Activated T-helper 17 cell treated with anti-CD3 and anti-CD28 coated beads, Interleukin-2, amount 50 U/mL, for 72 hours (primary cell): ENCODE measurements around the gene GLT1D1. TPM values are rescaled to one million over a fixed set of nuclear protein-coding genes. Genes with fewer than 3 reads are reported as not detected.

Experiments
- ATAC-seq: fragments of 150-1000 bp; cut with Tn5 transposase; replicated peaks from 2 replicates; pipeline ENCODE4 v1.10.0; 2021; ENCODE audit warnings: mild to moderate bottlenecking, moderate library complexity
- H3K27ac Mint-ChIP-seq: one replicate; pipeline ENCODE4 v1.8.0; 2022; ENCODE audit warnings: mixed read lengths
- H3K27me3 Mint-ChIP-seq: one replicate; pipeline ENCODE4 v1.8.0; 2022; ENCODE audit warnings: mixed read lengths
- H3K36me3 Mint-ChIP-seq: one replicate; pipeline ENCODE4 v1.8.0; 2022; ENCODE audit warnings: low read depth, mild to moderate bottlenecking, mixed read lengths
- H3K4me1 Mint-ChIP-seq: one replicate; pipeline ENCODE4 v1.8.0; 2022; ENCODE audit warnings: mixed read lengths
- H3K4me3 Mint-ChIP-seq: one replicate; pipeline ENCODE4 v1.8.0; 2022; ENCODE audit warnings: mild to moderate bottlenecking, mixed read lengths
- H3K9me3 Mint-ChIP-seq: one replicate; pipeline ENCODE4 v1.8.0; 2022; ENCODE audit warnings: mixed read lengths
- total RNA-seq, 2 donors: library from RNA; stranded (reverse); gene quantifications; one replicate each; pipeline ENCODE4 v1.2.3, GENCODE V29; 2022

The GLT1D1 gene
- total RNA-seq, 2 donors from 2014 or later, result not detected

DNA sequence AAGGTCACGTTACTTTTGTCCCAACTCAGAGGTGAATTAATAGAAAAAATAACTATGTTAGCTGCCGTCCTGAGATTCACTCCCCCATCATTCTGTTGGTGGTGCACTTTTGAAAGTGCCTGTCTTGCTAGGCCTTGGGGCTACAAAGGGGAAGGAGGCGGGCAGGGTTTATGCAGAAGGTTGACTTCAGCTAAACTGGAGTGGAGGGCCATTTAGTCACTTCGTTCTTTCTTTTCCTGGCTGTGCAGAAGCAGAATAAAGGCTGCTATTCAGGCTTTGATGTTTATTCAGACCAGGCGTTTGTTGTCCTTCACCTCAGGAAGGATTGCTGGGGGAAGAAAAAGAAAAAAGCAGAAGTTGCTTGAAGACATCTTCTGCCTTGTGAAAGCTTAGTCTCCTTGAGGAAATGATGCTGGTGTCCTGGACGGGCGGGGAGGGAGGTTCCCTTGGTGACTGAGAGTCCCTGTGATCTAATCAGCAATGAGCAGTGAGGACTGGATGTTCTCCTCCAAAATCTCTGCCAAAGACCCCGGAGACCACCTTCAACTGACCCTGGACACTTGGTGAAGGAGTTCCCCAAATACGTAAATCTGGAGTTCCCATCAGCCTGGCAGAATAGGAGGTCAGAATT, 4.0 kb downstream of the GLT1D1 start:
- Mint-ChIP-seq H3K27ac (no peak overlapping the region), H3K9me3 (no peaks in the 10 kb centered on the region), H3K27me3 (peaks cover 32% of the 10 kb centered on the region), H3K4me1 (no peaks in the 10 kb centered on the region), H3K4me3 (no peak overlapping the region), H3K36me3 (no peaks in the 10 kb centered on the region)
- no peak for ATAC-seq

GRCh38 chr12:128859311-128859710, 6.0 kb downstream of the GLT1D1 start:
- H3K36me3 Mint-ChIP-seq, result no peaks in the 10 kb centered on the region
- no peaks in the 10 kb centered on the region for H3K9me3 Mint-ChIP-seq
- no peak overlapping the region for H3K4me3 Mint-ChIP-seq
- H3K4me1 Mint-ChIP-seq, result no peaks in the 10 kb centered on the region
- H3K27ac Mint-ChIP-seq, result no peak overlapping the region
- no peak for ATAC-seq
- H3K27me3 Mint-ChIP-seq, result peaks cover 27% of the 10 kb centered on the region

GRCh38 chr12:128861226-128862016, 8.1 kb downstream of the GLT1D1 start:
- H3K9me3 Mint-ChIP-seq, result no peaks in the 10 kb centered on the region
- no peak overlapping the region for H3K27ac Mint-ChIP-seq
- no peaks in the 10 kb centered on the region for H3K4me1 Mint-ChIP-seq
- no peaks in the 10 kb centered on the region for H3K36me3 Mint-ChIP-seq
- no peak for ATAC-seq
- H3K27me3 Mint-ChIP-seq, result peaks cover 18% of the 10 kb centered on the region
- no peak overlapping the region for H3K4me3 Mint-ChIP-seq

DNA sequence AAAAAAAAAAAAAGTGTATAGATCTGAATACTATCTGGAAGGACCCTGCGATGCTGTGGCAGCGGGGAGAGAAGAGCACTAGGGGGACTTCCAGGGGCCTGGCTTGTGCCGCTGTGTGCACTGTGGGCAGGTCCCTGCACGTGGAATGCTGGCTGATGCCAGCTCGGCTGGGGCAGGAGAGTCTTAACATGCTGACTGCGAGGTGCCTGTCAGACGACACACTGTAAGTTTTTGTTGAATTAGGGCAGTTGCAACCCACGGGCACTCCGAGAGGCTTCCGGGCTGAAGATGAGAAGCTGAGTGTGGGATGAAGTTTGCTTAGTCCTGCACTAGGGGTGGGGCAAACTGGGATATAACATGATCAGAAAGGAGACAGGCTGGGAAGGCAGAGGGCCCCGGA, 10.7 kb downstream of the GLT1D1 start:
- Mint-ChIP-seq H3K27ac (no peak overlapping the region), H3K4me1 (no peaks in the 10 kb centered on the region), H3K27me3 (peaks cover 8% of the 10 kb centered on the region), H3K9me3 (no peaks in the 10 kb centered on the region), H3K4me3 (no peak overlapping the region), H3K36me3 (no peaks in the 10 kb centered on the region)
- ATAC-seq, result no peak

- no peaks in the 10 kb centered on the region for H3K36me3 Mint-ChIP-seq
- H3K27me3 Mint-ChIP-seq, result peaks cover 2% of the 10 kb centered on the region
Observed at GRCh38 chr12:128864516-128865186, 11.4 kb downstream of the GLT1D1 start.

GRCh38 chr12:128867466-128867865, 14.2 kb downstream of the GLT1D1 start:
- no peaks in the 10 kb centered on the region for H3K27me3 Mint-ChIP-seq
- no peaks in the 10 kb centered on the region for H3K36me3 Mint-ChIP-seq
- no peak for ATAC-seq
- no peaks in the 10 kb centered on the region for H3K9me3 Mint-ChIP-seq
- H3K4me1 Mint-ChIP-seq, result no peaks in the 10 kb centered on the region
- no peak overlapping the region for H3K4me3 Mint-ChIP-seq
- no peak overlapping the region for H3K27ac Mint-ChIP-seq

More at GRCh38 chr12:128864516-128865186, 11.4 kb downstream of the GLT1D1 start:
- H3K4me3 Mint-ChIP-seq, result no peak overlapping the region
- H3K4me1 Mint-ChIP-seq, result no peaks in the 10 kb centered on the region
- no peak overlapping the region for H3K27ac Mint-ChIP-seq
- no peaks in the 10 kb centered on the region for H3K9me3 Mint-ChIP-seq
- ATAC-seq, result no peak

GRCh38 chr12:128871516-128871892, 18.2 kb downstream of the GLT1D1 start:
- Mint-ChIP-seq H3K9me3 (no peaks in the 10 kb centered on the region), H3K36me3 (no peaks in the 10 kb centered on the region), H3K27me3 (peaks cover 6% of the 10 kb centered on the region), H3K27ac (no peak overlapping the region), H3K4me3 (no peak overlapping the region), H3K4me1 (no peaks in the 10 kb centered on the region)
- no peak for ATAC-seq

DNA sequence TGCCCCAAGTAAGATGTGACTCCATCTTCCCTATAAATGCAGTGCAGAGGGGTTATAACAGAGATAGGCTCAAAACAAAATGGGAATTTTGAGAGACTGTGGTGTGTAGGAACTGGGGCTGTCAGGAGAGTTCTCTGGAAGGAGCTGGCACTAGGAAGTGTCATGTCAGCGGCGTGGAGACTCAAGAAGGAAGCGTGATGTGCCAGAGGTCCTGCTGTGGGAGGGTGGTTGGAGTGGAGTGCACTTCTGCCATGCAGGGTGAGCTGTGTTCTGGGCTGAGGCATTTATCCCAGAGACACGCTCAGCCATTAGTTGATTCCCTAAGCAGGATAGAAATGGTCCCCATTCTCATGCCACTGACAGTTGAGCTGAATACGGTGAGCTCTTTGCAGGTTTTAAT, 19.0 kb downstream of the GLT1D1 start:
- Mint-ChIP-seq H3K4me1 (no peaks in the 10 kb centered on the region), H3K36me3 (no peaks in the 10 kb centered on the region), H3K4me3 (no peak overlapping the region), H3K27ac (no peak overlapping the region), H3K9me3 (no peaks in the 10 kb centered on the region), H3K27me3 (peaks cover 6% of the 10 kb centered on the region)
- no peak for ATAC-seq

- Mint-ChIP-seq H3K9me3 (no peaks in the 10 kb centered on the region), H3K4me3 (no peak overlapping the region), H3K4me1 (no peaks in the 10 kb centered on the region), H3K27me3 (peaks cover 12% of the 10 kb centered on the region), H3K36me3 (no peaks in the 10 kb centered on the region), H3K27ac (no peak overlapping the region)
- no peak for ATAC-seq
Observed at GRCh38 chr12:128876559-128876958, 23.3 kb downstream of the GLT1D1 start.

DNA sequence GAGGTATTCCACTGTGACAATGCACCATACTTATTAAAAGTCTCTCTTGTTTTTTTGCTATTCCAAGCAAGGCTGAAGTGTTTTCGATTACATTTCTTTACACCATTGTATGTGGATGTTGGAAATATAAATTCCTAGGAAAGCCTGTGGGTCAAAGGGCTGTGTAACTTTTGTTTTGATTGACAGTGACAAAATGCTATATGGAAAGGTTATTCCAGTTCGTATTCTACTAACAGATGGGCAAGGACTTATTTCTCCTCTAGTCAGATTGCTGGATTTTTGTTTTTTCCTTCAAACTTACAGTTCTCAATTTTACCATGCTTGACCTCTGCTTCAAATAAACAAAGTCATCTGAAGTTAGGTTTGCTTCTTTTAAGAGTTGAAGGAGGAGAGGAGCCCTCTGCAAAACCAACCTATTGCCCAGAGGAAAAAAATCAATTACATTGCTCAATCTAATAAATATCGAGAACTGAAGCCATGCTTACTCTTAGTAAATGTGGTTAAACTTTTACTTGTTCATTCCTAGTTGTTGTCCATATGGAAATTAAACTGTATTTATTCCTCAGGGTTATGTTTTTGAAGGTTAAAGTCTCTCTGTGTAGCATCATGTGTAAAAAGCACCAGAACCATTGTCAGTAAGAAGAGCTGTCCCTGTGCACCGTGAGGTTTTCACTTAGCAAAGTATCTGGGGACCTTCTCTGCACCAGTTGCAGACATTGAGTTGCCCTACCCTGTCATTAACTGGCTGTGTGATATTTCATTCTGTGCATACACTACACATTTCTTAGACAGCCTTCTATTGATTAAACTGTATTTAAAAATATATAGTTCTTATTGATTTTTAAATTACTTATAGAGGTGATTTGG, 26.9 kb downstream of the GLT1D1 start:
- Mint-ChIP-seq H3K9me3 (no peaks in the 10 kb centered on the region), H3K27ac (no peak overlapping the region), H3K4me1 (no peaks in the 10 kb centered on the region), H3K36me3 (no peaks in the 10 kb centered on the region), H3K4me3 (no peak overlapping the region), H3K27me3 (peaks cover 7% of the 10 kb centered on the region)
- no peak for ATAC-seq

DNA sequence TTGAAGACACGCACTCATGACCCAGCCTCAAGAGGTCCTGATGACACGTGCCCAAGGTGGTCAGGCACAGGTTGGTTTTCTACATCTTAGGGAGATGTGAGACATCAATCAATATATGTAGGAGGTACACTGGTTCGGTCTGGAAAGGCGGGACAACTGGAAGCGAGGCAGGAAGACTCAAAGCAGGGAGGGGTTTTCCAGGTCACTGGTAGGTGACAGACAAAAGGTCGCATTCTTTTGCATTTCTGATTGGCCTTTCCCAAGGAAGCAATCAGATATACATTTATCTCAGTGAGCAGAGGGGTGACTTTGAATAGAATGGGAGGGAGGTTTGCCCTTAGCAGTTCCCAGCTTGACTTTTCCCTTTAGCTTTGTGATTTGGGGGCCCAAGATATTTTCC, 38.6 kb downstream of the GLT1D1 start:
- Mint-ChIP-seq H3K9me3 (no peaks in the 10 kb centered on the region), H3K27me3 (no peaks in the 10 kb centered on the region), H3K4me3 (no peak overlapping the region), H3K4me1 (no peaks in the 10 kb centered on the region), H3K36me3 (no peaks in the 10 kb centered on the region), H3K27ac (no peak overlapping the region)
- no peak for ATAC-seq

- no peak overlapping the region for H3K27ac Mint-ChIP-seq
- ATAC-seq, result no peak
- H3K4me1 Mint-ChIP-seq, result no peaks in the 10 kb centered on the region
- H3K9me3 Mint-ChIP-seq, result no peaks in the 10 kb centered on the region
- no peak overlapping the region for H3K4me3 Mint-ChIP-seq
- H3K36me3 Mint-ChIP-seq, result no peaks in the 10 kb centered on the region
- H3K27me3 Mint-ChIP-seq, result peaks cover 4% of the 10 kb centered on the region
Observed at GRCh38 chr12:128903236-128903635, 50.0 kb downstream of the GLT1D1 start.

GRCh38 chr12:128905003-128905544, 51.8 kb downstream of the GLT1D1 start:
- ATAC-seq, result no peak
- Mint-ChIP-seq H3K9me3 (no peaks in the 10 kb centered on the region), H3K27me3 (peaks cover 4% of the 10 kb centered on the region), H3K27ac (no peak overlapping the region), H3K4me1 (no peaks in the 10 kb centered on the region), H3K4me3 (no peak overlapping the region), H3K36me3 (no peaks in the 10 kb centered on the region)

- Mint-ChIP-seq H3K4me3 (no peak overlapping the region), H3K9me3 (no peaks in the 10 kb centered on the region), H3K4me1 (no peaks in the 10 kb centered on the region), H3K27me3 (peaks cover 9% of the 10 kb centered on the region), H3K36me3 (no peaks in the 10 kb centered on the region), H3K27ac (no peak overlapping the region)
- ATAC-seq, result no peak
Observed at GRCh38 chr12:128906485-128907137, 53.3 kb downstream of the GLT1D1 start.
